NCI-H82 (cell line): ENCODE measurements around the gene GRAMD4.

Experiments
- DNase-seq: peaks from one replicate; lab custom pipeline; 2025; lab: John Stamatoyannopoulos, UW

GRAMD4 gene

DNA sequence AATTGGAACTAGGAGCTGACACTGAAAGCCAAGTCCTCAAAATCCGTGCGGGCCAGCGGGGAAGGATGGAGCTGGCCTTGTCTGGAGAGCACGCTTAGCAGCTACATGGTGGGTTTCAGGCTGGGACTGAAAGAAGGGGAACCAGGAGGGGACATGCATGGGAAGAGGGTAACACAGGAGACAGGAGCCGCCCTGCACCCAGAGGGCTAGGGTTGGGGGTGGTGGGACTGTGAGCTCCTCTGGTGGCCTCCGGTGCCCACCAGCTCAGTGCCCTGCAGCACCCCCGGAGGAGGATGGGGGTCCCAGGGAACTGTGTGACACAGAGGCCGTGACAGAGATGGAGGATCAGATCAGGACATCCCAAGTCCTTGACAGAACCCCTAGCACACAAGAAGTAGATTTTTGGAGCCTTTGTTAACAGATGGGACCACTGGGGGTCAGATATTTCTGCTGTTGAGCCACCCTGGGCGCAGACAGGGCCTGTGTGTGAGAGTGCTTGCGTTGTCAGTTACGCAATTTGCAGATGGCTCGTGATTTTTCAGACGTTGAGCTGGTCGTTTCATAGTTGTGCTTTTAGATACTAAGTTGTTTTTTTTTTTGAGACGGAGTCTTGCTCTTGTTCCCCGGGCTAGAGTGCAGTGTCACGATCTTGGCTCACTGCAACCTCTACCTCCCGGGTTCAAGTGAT lies 21.3 kb upstream of the GRAMD4 start:
- DNase-seq: no peak

DNA sequence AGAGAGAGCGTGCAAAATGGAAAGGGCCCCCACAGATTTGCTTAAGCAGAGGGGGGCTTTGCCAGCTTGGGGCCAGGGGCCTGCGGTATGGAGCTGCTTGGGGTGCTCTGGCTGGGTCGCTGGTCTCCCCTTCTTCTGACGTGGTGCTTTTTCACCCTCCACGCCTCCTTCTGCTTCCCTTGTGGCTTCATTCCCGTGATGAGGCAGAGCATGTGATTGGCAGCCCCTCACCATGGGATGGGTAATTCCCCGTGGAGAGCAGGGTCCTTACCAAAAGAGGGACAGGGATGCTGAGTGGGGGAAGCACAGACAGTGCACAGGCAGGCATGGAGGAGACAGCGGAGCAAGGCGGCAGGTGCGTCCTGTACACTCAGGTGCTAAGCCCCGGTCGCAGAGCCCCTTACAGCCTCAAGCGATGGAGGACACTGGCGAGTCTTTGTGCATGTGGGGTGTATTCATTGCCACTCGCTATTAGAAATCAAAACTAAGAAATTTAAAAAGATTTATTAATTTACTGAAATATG lies 19.9 kb upstream of the GRAMD4 start:
- DNase-seq: no peak

- DNase-seq: no peak
Observed at GRCh38 chr22:46602025-46602424, 18.2 kb upstream of the GRAMD4 start.

DNA sequence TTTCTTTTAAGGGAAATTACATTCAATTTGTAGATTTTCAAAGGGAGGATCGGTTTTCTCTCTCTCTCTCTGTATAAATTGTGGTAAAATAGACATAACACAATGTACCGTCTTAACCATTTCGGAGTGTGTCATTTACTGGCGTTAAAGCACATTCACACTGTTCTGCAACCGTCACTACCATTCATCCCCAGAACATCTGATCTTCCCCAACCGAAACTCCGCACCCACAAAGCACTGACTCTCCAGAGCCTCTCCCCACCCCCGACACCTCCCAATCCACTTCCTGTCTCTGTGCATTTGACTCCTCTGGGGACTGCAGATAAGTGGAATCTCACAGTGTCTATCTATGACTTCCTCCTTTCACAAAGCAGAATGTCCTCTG lies 15.9 kb upstream of the GRAMD4 start:
- DNase-seq: no peak

DNA sequence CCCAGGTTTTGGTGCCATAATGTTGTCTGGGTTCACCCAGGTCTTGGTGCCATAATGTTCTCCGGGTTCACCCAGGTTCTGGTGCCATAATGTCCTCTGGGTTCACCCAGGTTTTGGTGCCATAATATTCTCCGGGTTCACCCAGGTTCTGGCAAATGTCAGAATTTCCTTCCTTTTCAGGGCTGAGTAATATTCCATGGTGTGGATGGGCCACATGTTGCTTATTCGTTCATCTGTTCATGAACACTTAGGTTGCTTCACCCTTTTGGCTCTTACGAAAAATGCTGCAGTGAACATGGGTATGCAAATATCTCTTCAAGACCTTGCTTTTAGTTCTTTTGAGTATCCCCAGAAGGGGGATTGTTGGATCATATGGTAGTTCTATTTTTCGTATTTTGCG lies 15.1 kb upstream of the GRAMD4 start:
- no peak for DNase-seq

- no peak for DNase-seq
Observed at GRCh38 chr22:46606886-46607285, 13.3 kb upstream of the GRAMD4 start.

- no peak for DNase-seq
Observed at GRCh38 chr22:46607483-46608114, 12.6 kb upstream of the GRAMD4 start.

DNA sequence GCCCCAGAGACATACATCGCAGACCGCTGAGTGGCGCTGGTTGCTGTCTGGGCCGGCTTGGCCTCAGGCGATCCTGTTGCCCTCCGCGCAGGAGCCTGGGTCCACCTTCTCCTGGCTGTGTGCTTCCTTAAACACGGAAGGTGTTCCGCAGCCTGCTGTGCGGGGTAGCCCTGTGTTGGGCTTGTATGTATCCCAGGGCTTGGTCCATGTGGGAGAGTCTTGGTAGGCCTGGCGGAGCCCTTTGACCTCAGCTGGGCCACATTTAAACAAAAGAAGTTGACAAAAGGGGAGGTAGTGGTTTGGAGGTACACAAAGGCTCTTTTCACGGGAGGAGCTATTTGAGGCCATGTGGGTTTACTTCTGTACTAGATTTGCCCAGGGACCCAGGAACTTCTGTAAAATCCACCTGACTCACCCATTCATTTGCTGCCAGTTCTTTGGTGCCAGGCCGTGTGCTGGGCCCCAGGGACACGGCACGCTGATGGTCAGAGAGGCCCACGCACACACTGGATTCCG lies 11.0 kb upstream of the GRAMD4 start:
- no peak for DNase-seq

GRCh38 chr22:46609724-46610201 lies 10.4 kb upstream of the GRAMD4 start:
- DNase-seq: no peak

DNA sequence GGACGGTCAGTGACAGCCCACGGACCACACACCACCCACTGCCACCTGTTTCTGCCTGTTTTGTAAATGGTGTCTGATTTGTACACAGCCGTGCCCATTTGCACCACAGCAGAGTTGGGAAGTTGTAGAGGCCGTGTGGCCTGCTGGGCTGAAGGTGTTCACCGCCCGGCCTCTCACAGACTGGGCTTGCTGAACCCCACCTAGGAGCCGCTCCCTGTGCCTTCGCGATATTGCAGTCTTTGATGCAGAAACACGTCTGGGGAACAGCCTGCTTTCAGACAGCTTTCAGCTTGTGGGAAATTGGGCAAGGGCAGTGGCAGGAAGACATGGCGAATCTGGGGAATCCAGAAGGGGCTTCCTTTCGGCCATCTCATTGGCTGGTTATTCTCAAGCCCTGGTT lies 9.8 kb upstream of the GRAMD4 start:
- no peak for DNase-seq

DNA sequence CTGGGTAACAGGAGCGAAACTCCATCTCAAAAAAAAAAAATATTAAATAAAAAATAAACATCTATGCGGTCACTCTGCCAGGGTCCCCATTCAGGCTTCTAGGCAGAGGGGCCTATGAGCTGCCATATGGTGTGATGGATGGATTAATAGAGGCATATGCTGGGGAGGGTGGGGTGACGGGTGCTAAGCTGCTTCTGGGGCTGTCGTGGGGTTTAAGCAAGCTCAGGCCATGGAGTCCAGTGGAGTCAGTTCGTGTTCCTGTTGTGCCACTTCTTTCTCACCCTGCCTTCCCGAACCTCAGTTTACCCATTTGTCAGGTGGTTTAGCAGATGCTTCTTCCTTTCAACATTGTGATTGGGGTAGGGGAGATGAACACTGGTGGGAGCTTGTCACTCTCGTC lies 9.0 kb upstream of the GRAMD4 start:
- peak; percentile 23 for DNase-seq

GRCh38 chr22:46612341-46612903 lies 7.8 kb upstream of the GRAMD4 start:
- no peak for DNase-seq

GRCh38 chr22:46612904-46613605 lies 7.1 kb upstream of the GRAMD4 start:
- no peak for DNase-seq

- DNase-seq: no peak
Observed at GRCh38 chr22:46613606-46614021, 6.6 kb upstream of the GRAMD4 start.

- DNase-seq: no peak
Observed at GRCh38 chr22:46614025-46614931, 5.9 kb upstream of the GRAMD4 start.

GRCh38 chr22:46617207-46617985 lies 2.8 kb upstream of the GRAMD4 start:
- no peak for DNase-seq

DNA sequence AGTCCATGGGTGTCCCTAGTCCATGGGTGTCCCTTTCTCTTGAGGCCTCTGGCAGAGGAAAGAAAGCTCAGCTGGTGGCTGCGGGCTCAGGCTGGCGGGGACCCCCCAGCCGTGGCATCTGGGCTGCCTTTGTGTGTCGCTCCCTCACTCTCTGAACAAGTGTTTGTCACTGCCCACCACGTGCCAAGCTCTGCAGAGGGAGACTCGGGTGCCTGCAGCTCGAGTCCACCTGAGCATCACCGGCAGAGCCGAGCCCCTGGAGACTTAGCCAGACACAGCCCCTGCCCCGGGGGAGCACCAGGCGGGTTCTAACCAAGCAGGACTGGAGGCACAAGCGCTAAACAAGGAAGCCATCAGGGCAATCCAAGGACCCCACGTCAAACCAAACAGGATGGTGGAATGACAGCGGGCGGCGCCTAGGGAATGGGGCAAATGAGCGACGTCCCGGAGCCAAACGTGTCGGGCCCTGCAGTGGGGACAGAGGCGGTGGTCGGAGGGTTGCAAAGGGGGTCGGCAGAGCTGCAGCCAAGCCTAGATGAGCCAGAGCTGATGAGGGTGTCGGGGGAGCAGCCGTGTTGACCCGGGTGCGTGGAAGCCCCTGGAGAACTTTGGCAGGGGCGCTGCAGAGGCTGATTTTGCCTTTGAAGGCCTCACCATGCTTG lies 2.1 kb upstream of the GRAMD4 start:
- no peak for DNase-seq

- no peak for DNase-seq
Observed at GRCh38 chr22:46618667-46619066, 1.5 kb upstream of the GRAMD4 start.

- no peak for DNase-seq
Observed at GRCh38 chr22:46619240-46619829, 851 bp upstream of the GRAMD4 start.
